GM19328 (cell line): Measurements from ENCODE around the gene NKIRAS1.

Experiments
- ATAC-seq: cut with Tn5 transposase; IDR thresholded peaks from one replicate; pipeline ENCODE4 v1.9.1; 2021; ENCODE audit warnings: mild to moderate bottlenecking, moderate library complexity; ENCODE audit not compliant: unreplicated experiment

NKIRAS1 gene

DNA sequence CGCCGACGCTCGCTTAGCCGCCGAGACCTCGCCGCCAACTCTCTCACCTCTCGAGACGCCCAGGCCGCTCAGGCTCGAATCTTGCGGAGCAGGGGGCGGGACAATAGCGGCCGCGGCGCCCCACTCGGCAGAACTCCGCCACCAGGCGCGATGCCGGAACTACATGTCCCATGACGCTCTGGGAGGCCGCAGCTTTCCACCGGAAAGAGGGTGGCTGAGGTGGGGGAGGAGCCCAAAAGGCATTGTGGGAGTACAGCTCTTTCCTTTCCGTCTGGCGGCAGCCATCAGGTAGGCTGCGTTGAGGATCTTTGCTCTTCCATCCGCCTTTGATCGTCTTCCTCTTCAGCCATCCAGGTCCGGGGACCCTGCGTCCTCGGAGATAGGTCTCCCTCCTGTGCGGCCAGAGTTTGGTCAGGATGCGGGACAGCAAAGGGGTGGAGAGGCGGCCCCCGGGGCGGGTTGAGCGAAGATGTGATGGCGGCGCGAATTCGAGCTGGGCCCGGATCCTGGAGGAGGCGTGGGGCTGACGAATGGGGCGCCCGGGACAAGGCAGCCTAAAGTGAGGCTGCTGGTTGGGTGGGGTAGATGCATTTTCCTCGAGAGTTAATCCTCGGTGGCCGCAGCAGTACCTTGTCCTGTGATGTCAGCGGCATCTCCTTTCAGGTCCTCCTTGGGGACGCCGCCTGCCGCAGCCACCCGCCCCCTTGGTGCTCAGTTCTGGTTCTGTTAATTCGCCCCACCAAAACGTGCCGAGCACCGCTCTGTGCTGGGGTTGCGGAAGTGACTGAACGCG, at the start of gene NKIRAS1, which contains the start of gene RPL15:
TSS of gene NKIRAS1 (minus strand) at position 105 of the 793 bp plus-strand sequence. CDS start 6,086 bp downstream, outside the sequence.
TSS of gene RPL15 (plus strand) at position 247 of the 793 bp plus-strand sequence. CDS start 728 bp downstream, outside the sequence.
- ATAC-seq = peak; percentile 93

DNA sequence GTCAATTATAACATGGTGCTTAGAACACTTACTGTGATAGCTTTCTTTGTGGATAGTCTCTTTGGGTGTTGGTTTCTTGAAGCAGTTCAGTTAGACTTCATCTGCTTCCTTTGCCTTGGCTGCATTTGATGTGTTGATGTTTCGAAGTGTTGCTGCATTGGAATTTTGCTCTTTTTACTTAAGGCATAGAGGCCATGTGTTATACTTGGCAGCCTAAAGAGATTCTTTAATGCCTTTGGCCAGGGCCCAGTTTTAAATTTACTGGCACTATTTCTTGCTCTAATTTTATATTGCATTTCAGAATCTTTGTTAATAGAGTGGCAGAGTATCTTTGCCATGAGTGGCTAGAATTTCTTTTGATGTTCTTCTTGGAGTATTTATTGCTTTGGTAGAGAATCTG, 49.5 kb upstream of the NKIRAS1 start:
- no peak for ATAC-seq

DNA sequence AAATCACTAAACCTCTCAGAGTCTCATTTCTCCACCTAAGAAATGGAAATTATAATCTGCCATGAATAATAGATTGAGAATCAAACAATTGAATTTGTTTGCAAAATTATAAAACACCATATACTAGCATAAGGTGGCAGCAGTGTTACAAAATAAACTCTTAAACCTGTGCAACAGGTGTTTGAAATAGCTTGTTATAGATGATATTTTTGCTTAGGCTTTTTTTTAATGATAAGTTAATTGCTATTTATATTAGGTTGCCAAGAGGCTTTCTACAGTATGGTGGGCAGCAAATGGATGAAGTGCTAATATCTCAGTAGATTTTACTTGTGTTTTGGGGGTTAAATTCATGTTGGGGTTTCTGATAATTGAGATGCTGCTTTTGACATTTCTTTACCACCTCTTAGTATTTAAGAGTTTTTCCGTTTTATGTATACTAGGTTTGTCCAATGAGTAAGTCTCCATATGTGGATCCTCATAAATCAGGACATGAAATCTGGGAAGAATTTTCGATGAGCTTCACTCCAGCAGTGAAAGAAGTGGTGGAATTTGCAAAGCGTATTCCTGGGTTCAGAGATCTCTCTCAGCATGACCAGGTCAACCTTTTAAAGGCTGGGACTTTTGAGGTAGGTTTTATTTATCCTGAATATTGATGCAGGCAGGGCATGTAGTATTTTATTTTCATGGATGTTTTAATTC, 47.9 kb upstream of the NKIRAS1 start:
- no peak for ATAC-seq

GRCh38 chr3:23961913-23962312, 45.1 kb upstream of the NKIRAS1 start:
- no peak for ATAC-seq

GRCh38 chr3:23961066-23961465, 44.3 kb upstream of the NKIRAS1 start:
- ATAC-seq = no peak

DNA sequence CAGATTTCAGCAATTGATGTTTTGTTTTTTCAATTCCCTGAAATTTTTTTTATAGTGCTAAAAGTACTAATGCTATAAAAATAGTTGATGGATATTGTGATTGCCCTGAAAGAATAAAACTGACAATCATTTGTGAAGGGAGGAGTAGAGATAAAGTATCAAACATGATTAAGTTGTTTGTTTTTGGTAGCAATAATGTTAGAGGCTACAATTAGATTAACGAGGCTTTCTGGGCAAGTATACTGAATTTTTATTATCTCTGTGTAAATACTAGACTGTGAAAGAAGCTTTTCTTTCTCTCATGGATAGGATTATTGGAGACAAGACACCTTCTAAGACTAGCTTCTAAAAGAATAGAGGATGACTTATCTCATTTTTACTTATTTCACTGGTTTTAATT, 43.9 kb upstream of the NKIRAS1 start:
- ATAC-seq = no peak

- no peak for ATAC-seq
Measured at GRCh38 chr3:23959135-23959900, 42.5 kb upstream of the NKIRAS1 start.

GRCh38 chr3:23956701-23957100, 39.9 kb upstream of the NKIRAS1 start:
- ATAC-seq = no peak

GRCh38 chr3:23954144-23954543, 37.4 kb upstream of the NKIRAS1 start:
- ATAC-seq = no peak

DNA sequence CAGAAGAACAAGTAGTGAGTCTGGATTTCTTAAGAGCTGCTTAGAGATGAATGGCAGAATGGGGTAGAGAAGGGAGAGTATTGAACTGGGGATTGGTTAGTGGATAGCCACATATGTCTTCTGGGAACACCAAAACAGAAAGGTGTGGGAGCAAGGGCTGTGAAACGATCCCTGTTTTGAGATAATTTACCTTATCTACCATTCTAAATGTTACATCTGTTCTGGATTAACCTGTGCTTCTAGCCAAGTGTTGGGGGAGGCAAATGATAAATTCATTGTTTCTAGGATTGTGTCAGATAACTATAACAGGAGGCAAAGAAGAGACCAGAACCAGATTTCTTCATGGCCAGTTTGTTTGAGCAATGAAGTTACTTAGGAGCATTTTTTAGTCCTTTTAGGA, 36.7 kb upstream of the NKIRAS1 start:
- no peak for ATAC-seq

- ATAC-seq = peak; percentile 60
Measured at GRCh38 chr3:23952646-23953045, 35.9 kb upstream of the NKIRAS1 start.

GRCh38 chr3:23950293-23950692, 33.5 kb upstream of the NKIRAS1 start:
- ATAC-seq = no peak

- ATAC-seq = no peak
Measured at GRCh38 chr3:23949784-23950183, 33.0 kb upstream of the NKIRAS1 start.

- no peak for ATAC-seq
Measured at GRCh38 chr3:23948761-23949160, 32.0 kb upstream of the NKIRAS1 start.

GRCh38 chr3:23945913-23946687, 29.3 kb upstream of the NKIRAS1 start:
- ATAC-seq = peak; percentile 83

- ATAC-seq = no peak
Measured at GRCh38 chr3:23945663-23945912, 28.8 kb upstream of the NKIRAS1 start.

GRCh38 chr3:23944861-23945662, 28.3 kb upstream of the NKIRAS1 start, which contains the start of gene NR1D2:
Gene NR1D2, plus strand, starts transcription at chr3:23945286. Its CDS starts 293 bp downstream, at chr3:23945579.
- ATAC-seq = peak; percentile 56

DNA sequence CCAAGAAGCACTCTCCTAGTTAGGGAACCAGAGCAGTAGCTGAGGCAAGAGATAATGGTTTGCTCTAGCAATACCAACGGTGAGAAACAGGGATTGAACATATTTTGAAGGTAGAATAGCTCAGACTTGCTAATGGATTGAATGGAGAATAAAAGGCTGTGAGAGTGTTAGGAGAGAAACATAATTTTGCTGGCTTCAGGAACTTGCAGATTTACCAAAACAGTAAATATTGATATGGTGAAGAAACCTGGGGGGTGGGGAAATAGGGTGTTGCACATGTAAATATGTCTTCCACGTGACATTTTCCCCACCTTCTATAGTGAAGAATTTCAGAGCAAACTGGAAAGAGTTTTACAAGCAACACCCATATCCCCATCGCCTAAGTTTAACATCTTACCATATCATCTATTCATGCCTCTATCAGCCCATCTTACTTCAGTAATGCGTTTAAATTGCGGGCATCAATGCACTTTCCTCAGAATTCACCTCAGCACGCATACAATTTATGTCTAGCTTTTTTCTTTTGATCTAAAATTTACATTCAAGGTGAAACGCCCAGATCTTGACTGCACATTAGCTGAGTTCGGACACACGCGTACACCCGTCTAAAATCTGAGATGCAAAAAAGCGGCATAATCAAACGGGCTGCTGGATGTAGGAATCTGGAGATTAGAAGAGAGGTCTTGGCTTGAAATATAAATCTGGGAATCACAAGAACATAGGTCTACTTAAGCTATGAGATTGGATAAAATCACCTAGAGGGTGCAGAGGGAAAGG, 27.4 kb upstream of the NKIRAS1 start:
- no peak for ATAC-seq

DNA sequence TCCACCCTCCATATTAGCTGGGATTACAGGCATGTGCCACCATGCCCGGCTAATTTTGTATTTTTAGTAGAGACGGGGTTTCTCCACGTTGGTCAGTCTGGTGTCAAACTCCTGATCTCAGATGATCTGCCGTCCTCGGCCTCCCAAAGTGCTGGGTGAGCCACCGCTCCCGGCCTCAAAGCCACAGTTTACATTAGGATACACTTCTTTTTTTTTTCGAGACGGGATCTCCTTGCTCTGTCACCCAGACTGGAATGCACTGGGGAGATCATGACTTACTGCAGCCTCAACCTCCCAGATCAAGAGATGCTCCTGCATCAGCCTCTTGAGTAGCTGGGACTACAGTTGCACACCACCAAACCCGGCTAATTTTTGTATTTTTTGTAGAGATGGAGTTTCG, 25.8 kb upstream of the NKIRAS1 start:
- ATAC-seq = no peak
